ENCODE measurements around the gene MUC6. TPM values are rescaled to one million over a fixed set of nuclear protein-coding genes. Genes with fewer than 3 reads are reported as not detected.

The MUC6 gene
- total and polyA plus RNA-seq, 2 experiments from 2014 or later = not detected

- Histone ChIP-seq H3K9me2 (ENCODE audit: insufficient read depth) (no peaks in the 10 kb centered on the region), H3K9me3 (ENCODE audit: low read depth) (no peaks in the 10 kb centered on the region), H3K4me2 (ENCODE audit: unreplicated experiment) (no peak overlapping the region), H4K20me1 (ENCODE audit: insufficient read depth) (no peaks in the 10 kb centered on the region), H2AFZ (no peak overlapping the region), H3K9ac (no peak overlapping the region), H3K27me3 (replicated peaks; ENCODE audit: insufficient read depth) (peaks cover 28% of the 10 kb centered on the region), H3K4me3 (no peak overlapping the region), H3K79me2 (ENCODE audit: insufficient read depth) (no peaks in the 10 kb centered on the region), H3F3A (ENCODE audit: insufficient read depth) (no peaks in the 10 kb centered on the region), H3K36me3 (ENCODE audit: low read depth) (no peaks in the 10 kb centered on the region), H3K4me1 (ENCODE audit: insufficient read depth) (no peaks in the 10 kb centered on the region), H3K27ac (no peak overlapping the region)
- in situ Hi-C loops (cut with MboI) = loop anchor here (10.0 kb wide), 1 partner anchor 146 kb away; no protein-coding TSS in a partner anchor
- DNase-seq = peak; percentile 81
- TF ChIP-seq EZH2phosphoT487 (IDR thresholded peaks at IDR 0.05; ENCODE audit: insufficient read depth, low read depth) (no peak), EZH2 (IDR thresholded peaks at IDR 0.05; ENCODE audit: insufficient read depth, poor library complexity, severe bottlenecking) (no peak)
- 28 to 29% methylated on average over 33 of the region's 39 CpGs for WGBS, 2 experiments (ENCODE audit: low coverage in 1 of 2, low lambda C conversion rate in 2 of 2, missing lambda C conversion rate in 2 of 2)
Measured at GRCh38 chr11:1050581-1051355, 14.2 kb upstream of the MUC6 start.

GRCh38 chr11:1049911-1050580 lies 13.5 kb upstream of the MUC6 start:
- TF ChIP-seq EZH2phosphoT487 (IDR thresholded peaks at IDR 0.05; ENCODE audit: insufficient read depth, low read depth) (no peak), EZH2 (IDR thresholded peaks at IDR 0.05; ENCODE audit: insufficient read depth, poor library complexity, severe bottlenecking) (no peak)
- H3K27me3 ChIP-seq (replicated peaks; ENCODE audit: insufficient read depth) = peaks cover 31% of the 10 kb centered on the region
- H3K4me2 ChIP-seq (ENCODE audit: unreplicated experiment) = no peak overlapping the region
- no peaks in the 10 kb centered on the region for H3K79me2 ChIP-seq (ENCODE audit: insufficient read depth)
- WGBS, 2 experiments (ENCODE audit: low coverage in 1 of 2, low lambda C conversion rate in 2 of 2, missing lambda C conversion rate in 2 of 2) = 68 to 73% methylated on average over 17 to 18 of the region's 18 CpGs
- no peaks in the 10 kb centered on the region for H3K9me3 ChIP-seq (ENCODE audit: low read depth)
- no peaks in the 10 kb centered on the region for H3K9me2 ChIP-seq (ENCODE audit: insufficient read depth)
- H2AFZ ChIP-seq = no peak overlapping the region
- H4K20me1 ChIP-seq (ENCODE audit: insufficient read depth) = no peaks in the 10 kb centered on the region
- no peaks in the 10 kb centered on the region for H3F3A ChIP-seq (ENCODE audit: insufficient read depth)
- in situ Hi-C loops (cut with MboI) = loop anchor here (10.0 kb wide), 1 partner anchor 145 kb away; no protein-coding TSS in a partner anchor
- H3K9ac ChIP-seq = no peak overlapping the region
- no peak for DNase-seq
- no peak overlapping the region for H3K27ac ChIP-seq
- H3K36me3 ChIP-seq (ENCODE audit: low read depth) = no peaks in the 10 kb centered on the region
- no peaks in the 10 kb centered on the region for H3K4me1 ChIP-seq (ENCODE audit: insufficient read depth)
- H3K4me3 ChIP-seq = no peak overlapping the region

- no peak overlapping the region for H3K4me2 ChIP-seq (ENCODE audit: unreplicated experiment)
- H4K20me1 ChIP-seq (ENCODE audit: insufficient read depth) = no peaks in the 10 kb centered on the region
- H3K9me2 ChIP-seq (ENCODE audit: insufficient read depth) = no peaks in the 10 kb centered on the region
- 61% methylated on average over 13 of the region's 13 CpGs for WGBS, 2 experiments (ENCODE audit: low coverage in 1 of 2, low lambda C conversion rate in 2 of 2, missing lambda C conversion rate in 2 of 2)
- no peaks in the 10 kb centered on the region for H3K79me2 ChIP-seq (ENCODE audit: insufficient read depth)
- no peak for DNase-seq
- no peak overlapping the region for H3K4me3 ChIP-seq
- H3K27me3 ChIP-seq (replicated peaks; ENCODE audit: insufficient read depth) = peaks cover 36% of the 10 kb centered on the region
- no peaks in the 10 kb centered on the region for H3F3A ChIP-seq (ENCODE audit: insufficient read depth)
- no peaks in the 10 kb centered on the region for H3K4me1 ChIP-seq (ENCODE audit: insufficient read depth)
- in situ Hi-C loops (cut with MboI) = no loop called here
- no peaks in the 10 kb centered on the region for H3K9me3 ChIP-seq (ENCODE audit: low read depth)
- TF ChIP-seq EZH2 (IDR thresholded peaks at IDR 0.05; ENCODE audit: insufficient read depth, poor library complexity, severe bottlenecking) = no peak
- no peak for TF ChIP-seq EZH2phosphoT487 (IDR thresholded peaks at IDR 0.05; ENCODE audit: insufficient read depth, low read depth)
- no peak overlapping the region for H2AFZ ChIP-seq
- H3K27ac ChIP-seq = no peak overlapping the region
- H3K9ac ChIP-seq = no peak overlapping the region
- H3K36me3 ChIP-seq (ENCODE audit: low read depth) = no peaks in the 10 kb centered on the region
Measured at GRCh38 chr11:1049431-1049891, 12.9 kb upstream of the MUC6 start.

- no peak overlapping the region for H3K4me3 ChIP-seq
- no peak overlapping the region for H3K9ac ChIP-seq
- no peaks in the 10 kb centered on the region for H3F3A ChIP-seq (ENCODE audit: insufficient read depth)
- no peaks in the 10 kb centered on the region for H3K4me1 ChIP-seq (ENCODE audit: insufficient read depth)
- H3K9me3 ChIP-seq (ENCODE audit: low read depth) = no peaks in the 10 kb centered on the region
- no peaks in the 10 kb centered on the region for H4K20me1 ChIP-seq (ENCODE audit: insufficient read depth)
- no peak overlapping the region for H2AFZ ChIP-seq
- in situ Hi-C loops (cut with MboI) = no loop called here
- H3K9me2 ChIP-seq (ENCODE audit: insufficient read depth) = no peaks in the 10 kb centered on the region
- 64 to 76% methylated on average over 6 of the region's 6 CpGs for WGBS, 2 experiments (ENCODE audit: low coverage in 1 of 2, low lambda C conversion rate in 2 of 2, missing lambda C conversion rate in 2 of 2)
- H3K27ac ChIP-seq = no peak overlapping the region
- H3K27me3 ChIP-seq (replicated peaks; ENCODE audit: insufficient read depth) = peaks cover 36% of the 10 kb centered on the region
- H3K4me2 ChIP-seq (ENCODE audit: unreplicated experiment) = no peak overlapping the region
- DNase-seq = no peak
- TF ChIP-seq EZH2phosphoT487 (IDR thresholded peaks at IDR 0.05; ENCODE audit: insufficient read depth, low read depth) (no peak), EZH2 (IDR thresholded peaks at IDR 0.05; ENCODE audit: insufficient read depth, poor library complexity, severe bottlenecking) (no peak)
- no peaks in the 10 kb centered on the region for H3K79me2 ChIP-seq (ENCODE audit: insufficient read depth)
- H3K36me3 ChIP-seq (ENCODE audit: low read depth) = no peaks in the 10 kb centered on the region
Measured at GRCh38 chr11:1049071-1049405, 12.5 kb upstream of the MUC6 start.

Data from GM23248 (cell line).